ENCODE results near the gene ZNF526.
"Not testable (repeated sequence)": the region's sequence is repeated elsewhere in the genome, so short reads cannot be mapped to it uniquely, and the experiment has no call there.

Gene ZNF526

GRCh38 chr19:42266105-42266504 is 46.0 kb downstream of the ZNF526 start:
- DNase-seq (ENCODE audit: low read depth), result not testable (repeated sequence)

- DNase-seq (ENCODE audit: low read depth), result not testable (repeated sequence)
Measured at GRCh38 chr19:42266928-42267603, 47.0 kb downstream of the ZNF526 start.

DNA sequence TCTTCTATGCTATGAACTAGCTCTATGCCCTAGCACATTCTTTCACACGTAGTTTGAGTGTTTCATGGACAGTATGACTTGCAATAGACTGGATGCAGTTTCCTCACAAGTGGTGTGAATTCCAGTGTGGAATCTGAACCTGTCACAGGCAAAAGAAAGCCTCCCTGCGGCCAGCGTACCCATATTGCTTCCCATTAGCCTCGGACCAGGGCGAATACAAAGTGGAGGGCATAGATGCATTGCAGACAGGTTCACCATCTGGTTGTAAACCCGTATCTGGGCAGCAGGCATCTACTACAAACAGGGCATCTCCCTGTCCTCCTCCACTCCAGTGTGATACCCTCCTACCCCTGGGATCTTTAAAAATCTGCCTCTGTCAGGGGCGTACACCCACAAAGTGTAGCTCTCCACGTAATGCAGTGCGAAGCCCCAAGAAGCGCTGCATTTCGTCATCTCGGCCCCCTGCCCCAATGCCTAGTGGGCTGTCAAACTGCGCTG is 47.6 kb downstream of the ZNF526 start:
- DNase-seq (ENCODE audit: low read depth), result peak; percentile 52

DNA sequence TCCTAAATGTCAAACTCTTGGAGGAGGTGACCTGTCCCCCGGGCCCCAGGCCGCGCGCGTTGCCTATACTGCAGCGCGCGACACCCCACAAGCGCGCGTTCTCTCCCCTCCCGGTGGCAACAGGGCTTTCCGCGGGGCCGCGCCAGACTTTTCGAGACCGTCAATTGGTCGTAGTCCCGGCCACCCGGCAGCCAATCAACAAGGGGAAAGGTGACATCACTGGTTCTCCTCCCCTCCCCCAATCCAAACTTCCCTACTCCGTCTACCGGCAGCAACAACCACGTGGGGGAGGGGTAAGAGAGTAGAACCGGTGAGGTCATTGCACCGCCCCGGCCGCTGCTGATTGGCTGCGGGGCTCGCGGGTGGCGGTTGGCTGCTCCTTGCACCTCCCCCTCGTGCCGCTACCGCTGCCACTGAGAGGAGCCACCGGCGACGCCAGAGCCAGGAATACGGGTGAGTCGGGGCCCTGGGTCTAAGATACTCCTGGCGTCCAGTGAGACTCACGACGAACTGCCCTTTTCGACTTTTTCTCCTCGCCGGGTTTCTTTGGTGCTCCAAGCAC is 48.1 kb downstream of the ZNF526 start:
- peak; percentile 100 for DNase-seq (ENCODE audit: low read depth)

DNA sequence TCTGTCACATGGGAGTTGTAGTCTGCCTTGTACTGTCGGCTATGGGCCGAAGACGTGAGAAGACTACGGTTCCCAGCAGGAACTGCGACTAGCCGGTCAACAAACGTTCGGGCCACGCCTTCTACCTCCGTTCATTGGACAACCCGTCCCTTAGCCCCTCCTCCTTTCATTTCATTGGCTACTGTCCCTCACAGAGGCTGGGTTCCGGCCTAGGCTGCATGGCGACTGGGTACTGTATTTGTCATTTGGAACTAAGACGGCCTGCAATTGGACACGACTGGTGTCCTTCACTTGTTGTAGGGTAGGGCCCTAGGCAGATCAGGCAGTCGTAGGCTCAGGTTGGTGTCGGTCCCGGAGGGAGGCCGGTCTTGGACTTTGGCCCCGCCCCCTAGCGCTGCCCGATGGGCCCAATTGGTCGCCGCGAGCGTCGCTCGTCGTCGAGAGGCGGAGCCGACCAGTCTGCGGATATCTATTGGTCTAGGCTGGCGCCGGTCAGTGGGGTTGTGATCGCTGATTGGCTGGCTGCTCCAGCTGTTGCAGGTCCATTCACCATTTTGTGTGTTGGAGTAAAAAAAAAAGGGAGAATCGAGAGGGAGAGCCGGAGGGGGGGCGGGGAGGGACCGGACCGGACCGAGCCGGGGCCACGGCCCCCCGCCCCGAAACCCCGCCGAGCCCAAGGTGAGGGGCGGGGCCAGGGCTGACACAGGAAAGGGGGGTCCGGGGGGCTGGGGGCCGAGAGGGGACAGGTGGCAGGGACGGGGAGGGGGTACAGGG is 48.8 kb downstream of the ZNF526 start, which contains the start of gene CIC:
Gene CIC, plus strand, starts transcription at position 549 of the 774 bp plus-strand sequence. CDS start 2,532 bp downstream, outside the sequence.
- peak; percentile 100 for DNase-seq (ENCODE audit: low read depth)

- peak; percentile 26 for DNase-seq (ENCODE audit: low read depth)
Measured at GRCh38 chr19:42269478-42270345, 49.6 kb downstream of the ZNF526 start.

DNA sequence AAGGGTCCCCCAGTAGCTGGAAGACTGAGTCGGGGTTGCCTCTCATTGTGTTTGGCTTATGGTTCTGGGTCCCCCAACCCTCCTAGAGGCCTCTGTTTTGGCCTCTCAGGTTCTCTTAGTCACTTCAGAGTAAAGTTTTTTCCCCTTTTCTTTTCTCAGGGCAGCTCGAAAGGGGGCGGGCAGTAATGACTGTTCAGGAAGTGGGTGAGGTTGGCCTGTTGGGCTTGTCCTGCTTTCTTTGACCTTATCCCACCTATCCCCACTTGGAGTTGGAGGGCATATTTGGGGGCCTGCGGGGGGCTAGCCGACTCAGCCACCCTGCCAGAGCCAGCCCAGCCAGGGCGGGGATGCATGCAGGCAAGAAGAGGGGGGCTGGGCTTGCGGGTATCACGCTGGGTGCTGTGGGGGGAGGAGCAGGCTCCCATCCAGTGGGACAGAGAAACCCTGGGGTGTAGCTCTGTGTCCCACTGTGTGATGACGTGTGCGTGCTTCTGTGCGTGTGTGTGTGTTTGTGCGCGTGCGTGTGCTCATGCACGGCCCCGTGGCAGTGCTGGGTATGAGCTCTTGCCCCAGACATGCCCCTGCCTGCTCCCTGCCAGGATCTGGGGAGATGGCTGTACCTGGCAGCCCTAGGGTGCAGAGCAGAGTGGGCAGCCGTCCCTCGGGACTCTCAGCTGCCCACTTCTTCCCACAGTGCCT is 50.4 kb downstream of the ZNF526 start:
- peak; percentile 89 for DNase-seq (ENCODE audit: low read depth)

DNA sequence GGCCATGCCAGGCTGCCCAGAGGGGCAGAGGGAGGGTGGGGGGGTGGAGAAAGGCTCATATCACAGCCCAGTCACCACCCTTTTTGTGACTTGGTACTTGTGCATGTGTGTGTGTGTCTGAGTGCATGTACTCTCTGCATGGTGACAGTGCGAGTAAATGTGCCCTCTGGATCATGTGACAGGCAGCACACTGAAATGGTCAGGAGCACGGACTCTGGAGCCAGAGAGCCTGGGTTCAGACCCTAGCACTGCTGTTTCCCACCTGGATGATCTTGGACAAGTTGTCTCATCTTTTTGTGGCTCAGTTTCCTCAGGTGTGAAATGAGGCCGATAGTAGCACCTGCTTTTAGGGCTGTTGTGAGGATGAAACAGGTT is 50.9 kb downstream of the ZNF526 start:
- peak; percentile 27 for DNase-seq (ENCODE audit: low read depth)

- no peak for DNase-seq (ENCODE audit: low read depth)
Measured at GRCh38 chr19:42271861-42272534, 51.9 kb downstream of the ZNF526 start.

DNA sequence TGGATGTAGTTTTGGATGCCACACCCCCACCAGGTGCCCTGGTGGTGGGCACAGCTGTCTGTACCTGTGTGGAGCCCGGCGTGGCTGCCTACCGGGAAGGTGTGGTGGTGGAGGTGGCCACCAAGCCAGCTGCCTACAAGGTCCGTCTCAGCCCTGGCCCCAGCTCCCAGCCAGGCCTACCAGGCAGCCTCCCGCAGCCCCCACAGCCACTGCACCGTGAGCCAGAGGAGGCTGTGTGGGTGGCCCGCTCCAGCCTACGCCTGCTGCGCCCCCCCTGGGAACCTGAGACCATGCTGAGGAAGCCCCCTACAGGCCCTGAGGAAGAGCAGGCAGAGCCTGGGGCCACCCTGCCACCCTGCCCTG is 52.4 kb downstream of the ZNF526 start:
- DNase-seq (ENCODE audit: low read depth), result no peak

DNA sequence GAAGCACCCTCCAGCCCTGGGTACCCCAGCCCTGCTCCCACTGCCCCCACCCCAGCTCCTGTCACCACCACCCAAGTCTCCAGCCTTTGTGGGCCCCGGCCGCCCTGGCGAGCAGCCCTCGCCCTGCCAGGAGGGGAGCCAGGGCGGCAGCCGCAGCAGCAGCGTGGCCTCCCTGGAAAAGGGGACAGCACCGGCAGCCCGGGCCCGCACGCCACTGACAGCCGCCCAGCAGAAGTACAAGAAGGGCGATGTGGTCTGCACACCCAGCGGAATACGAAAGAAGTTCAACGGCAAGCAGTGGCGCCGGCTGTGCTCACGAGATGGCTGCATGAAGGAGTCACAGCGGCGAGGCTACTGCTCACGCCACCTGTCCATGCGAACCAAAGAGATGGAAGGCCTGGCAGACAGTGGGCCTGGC is 52.9 kb downstream of the ZNF526 start:
- DNase-seq (ENCODE audit: low read depth), result no peak

- DNase-seq (ENCODE audit: low read depth), result no peak
Measured at GRCh38 chr19:42273407-42274064, 53.4 kb downstream of the ZNF526 start.

DNA sequence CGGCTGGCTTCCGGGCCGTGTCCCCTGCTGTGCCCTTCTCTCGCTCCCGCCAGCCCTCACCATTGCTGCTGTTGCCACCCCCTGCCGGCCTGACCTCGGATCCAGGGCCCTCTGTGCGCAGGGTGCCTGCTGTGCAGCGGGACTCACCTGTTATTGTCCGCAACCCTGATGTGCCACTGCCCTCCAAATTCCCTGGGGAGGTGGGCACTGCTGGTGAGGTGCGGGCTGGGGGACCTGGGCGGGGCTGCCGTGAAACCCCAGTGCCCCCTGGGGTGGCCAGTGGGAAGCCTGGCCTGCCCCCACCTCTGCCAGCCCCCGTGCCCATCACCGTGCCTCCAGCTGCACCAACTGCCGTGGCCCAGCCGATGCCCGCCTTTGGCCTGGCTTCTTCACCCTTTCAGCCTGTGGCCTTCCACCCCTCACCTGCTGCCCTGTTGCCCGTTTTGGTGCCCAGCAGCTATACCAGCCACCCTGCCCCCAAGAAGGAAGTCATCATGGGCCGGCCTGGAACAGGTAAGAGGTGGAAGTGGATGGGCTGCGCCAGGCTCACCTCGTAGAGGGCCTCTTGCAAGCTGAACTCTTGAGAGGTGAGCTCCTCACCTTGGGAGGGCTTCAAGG is 54.1 kb downstream of the ZNF526 start:
- no peak for DNase-seq (ENCODE audit: low read depth)

GRCh38 chr19:42275103-42275502 is 55.0 kb downstream of the ZNF526 start:
- DNase-seq (ENCODE audit: low read depth), result no peak

DNA sequence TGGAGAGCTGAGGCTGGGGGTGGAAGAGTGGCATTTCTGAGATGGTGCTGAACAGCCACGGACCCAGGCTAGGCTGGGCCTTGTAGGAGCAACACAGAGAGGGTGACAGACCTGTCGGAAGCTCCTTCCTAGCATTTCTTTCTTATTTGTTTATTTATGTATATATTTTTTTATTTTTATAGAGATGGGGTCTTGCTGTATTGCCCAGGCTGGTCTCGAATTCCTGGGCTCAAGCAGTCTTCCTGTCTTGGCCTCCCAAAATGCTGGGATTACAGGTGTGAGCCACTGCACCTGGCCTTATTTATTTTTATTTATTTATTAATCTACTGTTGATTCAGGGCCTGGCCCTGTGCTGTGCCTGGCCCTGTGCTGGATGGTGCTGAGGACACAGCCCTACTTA is 55.4 kb downstream of the ZNF526 start:
- DNase-seq (ENCODE audit: low read depth), result no peak

- no peak for DNase-seq (ENCODE audit: low read depth)
Measured at GRCh38 chr19:42276284-42276683, 56.2 kb downstream of the ZNF526 start.

DNA sequence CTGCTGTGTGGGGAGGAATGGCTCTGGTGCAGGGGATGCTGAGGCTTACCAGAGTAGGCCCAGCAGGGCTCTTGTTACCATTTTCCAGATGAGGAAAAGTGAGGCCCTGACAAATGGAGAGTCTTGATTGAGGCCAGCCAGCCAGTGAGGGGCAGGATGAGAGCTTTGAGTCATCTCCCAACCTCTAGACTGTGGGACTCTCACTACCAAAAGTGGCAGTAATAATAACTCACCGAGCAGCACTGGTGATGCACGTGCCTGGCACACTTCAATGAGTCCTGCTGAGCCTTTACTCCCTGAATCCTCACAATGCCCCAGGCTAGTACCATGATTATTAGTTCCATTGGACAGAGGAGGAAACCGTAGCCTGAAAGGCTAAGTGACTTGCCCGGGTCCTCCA is 56.7 kb downstream of the ZNF526 start:
- DNase-seq (ENCODE audit: low read depth), result peak; percentile 79
